Nephron progenitor cell (in vitro differentiated cells): ENCODE results near the gene WASF2.

Source experiments
- DNase-seq: peaks from one replicate; pipeline ENCODE4 v3.0.0; 2021
- H3K27ac Mint-ChIP-seq: 2 replicates; pipeline ENCODE4 v1.8.0; 2021; ENCODE audit warnings: mild to moderate bottlenecking, moderate library complexity, mixed read lengths
- H3K27me3 Mint-ChIP-seq: 2 replicates; pipeline ENCODE4 v1.8.0; 2021; ENCODE audit warnings: mild to moderate bottlenecking, low read depth, mixed read lengths; ENCODE audit not compliant: poor library complexity
- H3K36me3 Mint-ChIP-seq: 2 replicates; pipeline ENCODE4 v1.8.0; 2021; ENCODE audit warnings: low read depth, mixed read lengths
- H3K4me1 Mint-ChIP-seq: 2 replicates; pipeline ENCODE4 v1.8.0; 2021; ENCODE audit warnings: mixed read lengths
- H3K4me3 Mint-ChIP-seq: 2 replicates; pipeline ENCODE4 v1.8.0; 2021; ENCODE audit warnings: mild to moderate bottlenecking, moderate library complexity, mixed read lengths
- H3K9me3 Mint-ChIP-seq: 2 replicates; pipeline ENCODE4 v1.8.0; 2021; ENCODE audit warnings: mild to moderate bottlenecking, moderate library complexity, mixed read lengths
- TF ChIP-seq, protein P1 (sequence below): fragments of 200-600 bp; sonication (generic); IDR thresholded peaks from 2 replicates; pipeline ENCODE4 v1.5.0; 2021; ENCODE audit warnings: antibody characterized with exemption

Gene WASF2

GRCh38 chr1:27398405-27399149 lies 91.4 kb downstream of the WASF2 start:
- H3K4me3 Mint-ChIP-seq: no peak overlapping the region
- H3K9me3 Mint-ChIP-seq: no peaks in the 10 kb centered on the region
- TF ChIP-seq, protein P1, sequence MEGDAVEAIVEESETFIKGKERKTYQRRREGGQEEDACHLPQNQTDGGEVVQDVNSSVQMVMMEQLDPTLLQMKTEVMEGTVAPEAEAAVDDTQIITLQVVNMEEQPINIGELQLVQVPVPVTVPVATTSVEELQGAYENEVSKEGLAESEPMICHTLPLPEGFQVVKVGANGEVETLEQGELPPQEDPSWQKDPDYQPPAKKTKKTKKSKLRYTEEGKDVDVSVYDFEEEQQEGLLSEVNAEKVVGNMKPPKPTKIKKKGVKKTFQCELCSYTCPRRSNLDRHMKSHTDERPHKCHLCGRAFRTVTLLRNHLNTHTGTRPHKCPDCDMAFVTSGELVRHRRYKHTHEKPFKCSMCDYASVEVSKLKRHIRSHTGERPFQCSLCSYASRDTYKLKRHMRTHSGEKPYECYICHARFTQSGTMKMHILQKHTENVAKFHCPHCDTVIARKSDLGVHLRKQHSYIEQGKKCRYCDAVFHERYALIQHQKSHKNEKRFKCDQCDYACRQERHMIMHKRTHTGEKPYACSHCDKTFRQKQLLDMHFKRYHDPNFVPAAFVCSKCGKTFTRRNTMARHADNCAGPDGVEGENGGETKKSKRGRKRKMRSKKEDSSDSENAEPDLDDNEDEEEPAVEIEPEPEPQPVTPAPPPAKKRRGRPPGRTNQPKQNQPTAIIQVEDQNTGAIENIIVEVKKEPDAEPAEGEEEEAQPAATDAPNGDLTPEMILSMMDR: no peak
- H3K4me1 Mint-ChIP-seq: peaks cover 78% of the 10 kb centered on the region
- no peak for DNase-seq
- no peaks in the 10 kb centered on the region for H3K36me3 Mint-ChIP-seq
- H3K27me3 Mint-ChIP-seq: peaks cover 2% of the 10 kb centered on the region
- peak overlapping the region; percentile 44 for H3K27ac Mint-ChIP-seq

GRCh38 chr1:27397749-27398148 lies 92.2 kb downstream of the WASF2 start:
- peaks cover 76% of the 10 kb centered on the region for H3K4me1 Mint-ChIP-seq
- DNase-seq: no peak
- TF ChIP-seq, protein P1: no peak
- no peak overlapping the region for H3K4me3 Mint-ChIP-seq
- H3K9me3 Mint-ChIP-seq: no peaks in the 10 kb centered on the region
- peaks cover 3% of the 10 kb centered on the region for H3K27me3 Mint-ChIP-seq
- no peak overlapping the region for H3K27ac Mint-ChIP-seq
- no peaks in the 10 kb centered on the region for H3K36me3 Mint-ChIP-seq

- Mint-ChIP-seq H3K4me3 (no peak overlapping the region), H3K4me1 (peaks cover 75% of the 10 kb centered on the region), H3K36me3 (no peaks in the 10 kb centered on the region), H3K27ac (no peak overlapping the region), H3K9me3 (no peaks in the 10 kb centered on the region), H3K27me3 (peaks cover 5% of the 10 kb centered on the region)
- TF ChIP-seq, protein P1: no peak
- no peak for DNase-seq
These were observed 92.9 kb downstream of the WASF2 start for GRCh38 chr1:27397110-27397509.

GRCh38 chr1:27395441-27396195 lies 94.3 kb downstream of the WASF2 start:
- H3K36me3 Mint-ChIP-seq: no peaks in the 10 kb centered on the region
- peaks cover 71% of the 10 kb centered on the region for H3K4me1 Mint-ChIP-seq
- no peak overlapping the region for H3K4me3 Mint-ChIP-seq
- DNase-seq: peak; percentile 82
- H3K27me3 Mint-ChIP-seq: peaks cover 12% of the 10 kb centered on the region
- H3K27ac Mint-ChIP-seq: no peak overlapping the region
- TF ChIP-seq, protein P1: peak; percentile 96
- H3K9me3 Mint-ChIP-seq: no peaks in the 10 kb centered on the region

DNA sequence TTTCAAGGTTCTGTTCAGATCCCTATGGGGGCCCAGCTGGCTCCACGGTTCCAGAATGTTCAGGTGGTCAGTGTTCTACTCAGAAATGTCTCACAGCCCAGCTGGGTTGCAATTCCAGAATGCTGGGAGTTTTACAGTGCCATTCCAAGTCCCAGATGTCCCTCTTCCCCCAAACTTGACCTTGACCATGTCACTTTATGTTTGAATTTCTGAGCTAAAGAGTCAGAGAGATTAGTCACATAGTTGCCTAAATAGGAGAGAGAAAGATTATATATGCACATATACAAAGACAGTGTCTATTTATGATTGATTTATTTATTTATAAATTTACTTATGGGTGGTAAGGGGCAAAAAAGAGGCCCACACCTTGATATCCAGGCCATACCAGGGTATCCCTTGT lies 95.0 kb downstream of the WASF2 start:
- H3K36me3 Mint-ChIP-seq: no peaks in the 10 kb centered on the region
- no peak for DNase-seq
- H3K4me3 Mint-ChIP-seq: peak overlapping the region; percentile 59
- H3K4me1 Mint-ChIP-seq: peaks cover 64% of the 10 kb centered on the region
- peaks cover 17% of the 10 kb centered on the region for H3K27me3 Mint-ChIP-seq
- TF ChIP-seq, protein P1: no peak
- H3K9me3 Mint-ChIP-seq: no peaks in the 10 kb centered on the region
- H3K27ac Mint-ChIP-seq: no peak overlapping the region
